Hematopoietic multipotent progenitor cell treated with erythropoietin and hydrocortisone succinate and interleukin-3 and kit ligand, for 6 days (in vitro differentiated cells): ENCODE measurements around the gene TTLL12.

Source experiments
- DNase-seq: peaks from one replicate; pipeline ENCODE4 v3.0.0-alpha.2; 2015

TTLL12 gene

GRCh38 chr22:43213051-43213450 is 26.1 kb upstream of the TTLL12 start:
- no peak for DNase-seq

- DNase-seq = no peak
These were observed 25.6 kb upstream of the TTLL12 start for GRCh38 chr22:43212434-43212952.

DNA sequence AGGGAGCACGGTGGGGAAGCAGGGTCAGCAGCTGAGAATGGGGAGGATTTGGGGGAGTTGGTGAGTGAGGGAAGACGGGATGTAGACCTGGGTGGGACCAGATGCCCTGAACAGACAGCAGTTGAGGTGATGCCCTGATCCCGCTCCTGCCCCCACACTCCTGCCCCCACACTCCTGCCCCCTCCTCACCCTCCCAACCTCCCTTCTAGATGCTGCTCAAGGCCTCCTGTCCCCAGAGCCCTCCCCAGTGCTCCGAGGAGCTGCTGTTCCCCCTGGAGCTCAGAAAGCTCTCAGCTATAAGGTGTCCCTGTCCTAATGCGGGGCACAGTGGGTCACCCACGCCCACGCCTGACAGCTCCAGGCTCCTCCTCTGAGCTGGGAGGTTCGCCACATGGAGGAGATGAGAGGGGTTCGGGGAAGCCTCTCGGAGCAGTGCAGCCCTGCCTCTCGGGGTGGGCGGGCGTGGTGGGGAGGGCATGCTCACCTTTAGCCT is 25.1 kb upstream of the TTLL12 start:
- DNase-seq = no peak

- no peak for DNase-seq
These were observed 23.9 kb upstream of the TTLL12 start for GRCh38 chr22:43210631-43211515.

DNA sequence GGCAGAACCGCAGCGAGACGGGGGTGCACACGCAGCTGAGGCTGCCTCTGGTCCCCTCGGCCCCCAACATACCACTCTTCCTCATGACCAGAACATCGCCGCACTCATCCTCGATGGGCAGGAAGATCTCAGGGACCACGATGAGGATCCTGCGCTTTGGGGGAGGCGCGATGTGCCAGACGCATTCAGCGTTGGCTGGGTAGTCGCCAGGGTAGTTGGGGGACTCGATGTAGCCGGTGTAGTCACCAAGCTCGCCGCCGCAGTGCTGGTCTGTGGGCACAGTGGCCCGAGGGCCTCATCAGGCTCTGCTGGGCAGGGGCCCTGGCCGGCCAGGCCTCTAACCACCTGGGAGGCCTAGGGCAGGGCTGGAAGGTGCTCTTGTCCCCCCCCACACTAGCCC is 23.0 kb upstream of the TTLL12 start:
- no peak for DNase-seq

GRCh38 chr22:43209523-43209890 is 22.6 kb upstream of the TTLL12 start:
- no peak for DNase-seq

GRCh38 chr22:43208703-43209522 is 22.0 kb upstream of the TTLL12 start:
- DNase-seq = no peak

- DNase-seq = no peak
These were observed 21.1 kb upstream of the TTLL12 start for GRCh38 chr22:43207849-43208702.

DNA sequence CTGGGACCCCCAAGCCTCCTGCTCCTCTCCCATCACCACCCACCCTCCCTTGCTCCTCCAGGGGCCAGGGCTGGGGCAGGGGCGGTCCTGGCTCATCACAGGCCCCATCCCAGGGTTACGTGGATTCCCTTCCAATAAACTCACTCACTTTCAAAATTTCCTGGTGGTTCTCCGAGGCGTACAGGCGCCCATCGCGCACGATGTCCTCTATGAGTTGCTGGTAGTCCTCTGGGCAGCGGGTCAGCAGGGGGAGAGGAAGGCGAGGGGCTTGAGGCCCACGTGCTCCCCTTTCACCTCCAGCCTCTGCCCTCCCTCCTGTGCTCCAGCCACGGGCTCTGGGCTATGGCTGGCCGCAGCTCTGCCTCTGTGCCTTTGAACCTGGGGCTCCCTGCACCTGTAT is 20.5 kb upstream of the TTLL12 start:
- DNase-seq = no peak

DNA sequence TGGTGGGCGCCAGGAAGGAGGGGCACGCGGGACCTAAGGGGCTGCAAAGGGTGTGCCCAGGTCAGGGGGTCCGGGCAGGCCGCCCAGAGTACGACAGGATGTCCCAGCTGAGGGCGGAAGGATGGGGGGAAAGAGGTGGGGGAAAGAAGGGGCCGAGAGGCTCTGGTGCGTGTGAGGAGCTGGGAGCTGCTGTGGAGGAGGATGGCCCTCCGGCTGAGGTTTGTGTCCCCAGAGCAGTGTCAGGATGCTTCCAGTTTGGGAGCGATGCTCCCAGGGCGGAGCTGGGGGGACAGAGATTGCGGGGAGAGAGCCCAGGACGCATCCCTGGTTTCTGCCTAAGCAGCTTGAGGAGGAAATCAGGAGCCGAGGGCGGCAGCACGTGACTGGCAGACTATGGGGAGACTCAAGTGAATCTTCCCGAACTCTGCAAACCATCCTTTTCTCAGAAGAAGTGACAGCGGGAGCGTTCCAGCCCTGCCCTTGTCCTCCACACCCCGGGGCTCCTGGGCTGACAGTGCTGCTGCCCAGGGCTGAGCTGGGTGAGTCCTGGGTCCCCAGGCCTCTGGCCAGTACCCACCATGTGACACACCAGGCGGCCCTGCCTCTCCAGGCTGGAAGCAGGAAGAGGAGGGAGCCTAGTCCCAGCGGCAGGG is 19.7 kb upstream of the TTLL12 start:
- no peak for DNase-seq

DNA sequence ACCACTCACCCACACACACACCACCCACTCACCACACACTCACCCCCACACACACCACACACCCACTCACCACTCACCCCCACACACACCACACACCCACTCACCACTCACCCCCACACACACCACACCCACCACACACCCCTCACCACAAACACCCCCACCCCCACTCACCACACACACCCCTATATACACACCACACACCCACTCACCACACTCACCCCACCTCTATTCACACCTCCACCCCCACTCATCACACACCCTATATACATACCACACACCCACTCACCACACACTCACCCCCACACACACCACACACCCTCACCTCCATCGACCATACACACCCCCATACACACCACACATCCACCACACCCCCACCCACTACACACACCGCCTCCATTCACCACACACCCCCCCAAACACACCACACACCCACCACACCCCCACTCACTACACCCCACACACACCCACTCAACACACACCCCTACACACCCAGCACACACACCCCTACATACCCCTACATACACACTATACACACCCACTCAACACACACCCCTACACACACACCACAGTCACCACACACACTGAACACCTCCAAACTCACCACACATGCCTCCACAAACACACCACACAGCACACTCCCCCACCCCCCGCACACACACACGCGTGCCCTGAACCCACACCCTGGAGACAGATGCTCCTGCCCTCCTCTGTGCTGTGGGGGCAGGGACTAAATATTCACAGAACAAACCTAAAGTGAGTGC is 19.0 kb upstream of the TTLL12 start:
- DNase-seq = no peak

- peak; percentile 35 for DNase-seq
These were observed 18.3 kb upstream of the TTLL12 start for GRCh38 chr22:43205261-43205691.

GRCh38 chr22:43203471-43203981 is 16.6 kb upstream of the TTLL12 start:
- DNase-seq = no peak

- DNase-seq = no peak
These were observed 15.9 kb upstream of the TTLL12 start for GRCh38 chr22:43202756-43203410.

DNA sequence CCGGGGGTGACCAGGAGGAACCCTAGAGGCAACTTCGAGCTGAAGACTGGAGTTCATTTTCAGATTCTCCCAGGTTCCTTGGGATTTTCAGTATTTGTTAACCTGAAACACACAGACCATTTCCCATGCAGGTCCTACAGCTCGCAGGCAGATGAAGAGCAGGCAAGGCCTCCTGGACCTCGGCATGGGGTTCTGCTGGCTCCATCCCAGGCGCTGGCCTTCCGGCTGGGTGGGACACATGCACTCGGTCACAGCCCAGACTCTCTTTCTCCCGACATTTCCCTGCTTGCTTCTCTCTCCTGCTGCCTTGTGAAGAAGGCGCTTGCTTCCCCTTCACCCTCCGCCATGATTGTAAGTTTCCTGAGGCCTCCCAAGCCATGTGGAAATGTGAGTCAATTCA is 15.4 kb upstream of the TTLL12 start:
- no peak for DNase-seq

DNA sequence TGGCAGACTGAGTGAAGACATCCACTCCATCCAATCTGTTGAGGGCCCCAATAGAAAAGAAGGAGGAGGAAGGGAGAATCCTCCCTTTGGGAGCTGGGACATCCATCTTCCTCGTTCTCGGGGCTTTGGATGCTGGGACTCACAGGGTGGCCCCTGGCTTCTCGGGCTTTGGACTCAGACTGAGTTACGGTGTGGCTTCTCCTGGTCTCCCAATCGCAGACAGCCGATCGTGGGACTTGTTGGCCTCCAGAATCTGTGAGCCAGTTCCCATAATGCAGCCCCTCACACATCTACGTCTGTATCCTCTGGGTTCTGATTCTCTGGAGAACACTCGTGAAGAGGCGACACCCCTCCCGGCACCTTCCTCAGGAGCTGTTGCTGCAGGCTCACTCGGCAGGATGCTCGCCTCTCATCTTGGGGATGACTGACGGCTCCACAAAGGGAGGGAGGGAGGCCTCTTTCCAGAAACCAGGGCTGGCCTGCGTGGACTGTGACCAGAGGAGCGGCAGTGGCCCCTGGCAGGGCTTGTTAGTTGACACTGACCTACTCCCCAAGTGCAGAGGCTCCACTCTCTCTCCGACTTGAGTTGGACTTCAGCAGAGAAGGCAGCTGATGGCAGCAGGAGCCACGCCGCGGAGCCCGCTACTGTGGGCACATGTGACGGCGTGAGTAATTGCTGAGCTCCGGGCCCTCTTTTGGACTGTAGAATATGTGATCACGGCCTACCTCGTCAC is 14.7 kb upstream of the TTLL12 start:
- DNase-seq = no peak

DNA sequence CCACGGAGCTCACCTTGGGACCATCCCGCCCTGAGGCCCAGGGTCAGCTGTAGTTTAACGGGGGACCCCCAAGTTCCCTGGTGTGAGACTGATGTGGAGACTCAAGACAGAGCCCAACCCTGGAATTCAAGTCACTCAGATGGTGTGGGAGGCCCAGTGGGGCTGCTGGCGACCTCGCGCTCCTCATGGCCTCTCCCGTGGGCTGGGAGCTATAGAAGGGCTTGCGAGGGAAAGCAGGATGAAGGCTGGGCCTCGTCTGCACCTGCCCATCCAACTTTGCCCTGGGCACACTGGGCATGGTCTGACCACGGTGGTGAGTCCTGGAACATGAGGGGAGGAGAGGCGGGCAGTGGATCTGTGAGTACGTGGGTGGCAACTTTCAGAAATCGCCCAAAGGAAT is 13.6 kb upstream of the TTLL12 start:
- DNase-seq = no peak

- DNase-seq = no peak
These were observed 13.1 kb upstream of the TTLL12 start for GRCh38 chr22:43200031-43200430.

DNA sequence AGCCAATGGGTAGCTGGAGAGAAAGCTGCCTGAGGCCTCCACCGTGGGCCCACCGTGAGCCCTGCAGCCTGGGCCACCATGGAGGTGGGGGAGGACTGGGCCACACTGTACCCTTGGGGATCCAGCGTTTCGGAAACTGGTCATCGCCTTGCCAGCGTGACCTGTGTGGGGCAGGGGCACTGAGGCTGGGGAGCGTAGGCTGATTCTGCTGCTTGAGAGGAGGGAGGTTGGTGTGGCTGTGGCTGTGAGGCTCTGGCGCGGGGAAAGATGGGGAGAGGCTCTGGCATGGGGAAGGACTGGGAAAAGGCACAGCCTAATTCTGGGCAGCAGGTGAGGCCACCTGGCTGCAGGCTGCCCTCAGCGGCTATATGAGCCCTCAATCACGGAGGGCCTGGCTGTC is 12.6 kb upstream of the TTLL12 start:
- no peak for DNase-seq

DNA sequence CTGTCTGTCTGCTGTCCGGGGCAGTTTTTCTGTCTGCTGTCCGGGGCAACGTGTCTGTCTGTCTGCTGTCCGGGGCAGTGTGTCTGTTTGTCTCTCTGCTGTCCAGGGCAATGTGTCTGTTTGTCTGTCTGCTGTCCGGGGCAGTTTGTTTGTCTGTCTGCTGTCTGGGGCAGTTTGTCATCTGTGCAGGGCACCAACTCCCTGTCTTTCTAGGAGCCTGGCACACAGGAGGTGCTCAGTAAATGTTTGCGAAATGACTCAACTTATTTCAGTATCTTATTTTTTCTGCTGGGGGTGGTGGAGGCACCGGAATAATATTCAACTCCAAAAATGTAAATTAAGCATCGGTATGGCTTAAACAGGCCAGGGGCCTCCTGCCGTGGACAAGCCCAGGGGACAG is 12.0 kb upstream of the TTLL12 start:
- DNase-seq = no peak
